ENCODE results near the gene PNMA8A. TPM values are rescaled to one million over a fixed set of nuclear protein-coding genes. Genes with fewer than 3 reads are reported as not detected.

PNMA8A gene
- polyA plus RNA-seq, 1 donor (not counting 4 experiments of a cell fraction or from before 2014, with no cell fraction given): 0.24 TPM

DNA sequence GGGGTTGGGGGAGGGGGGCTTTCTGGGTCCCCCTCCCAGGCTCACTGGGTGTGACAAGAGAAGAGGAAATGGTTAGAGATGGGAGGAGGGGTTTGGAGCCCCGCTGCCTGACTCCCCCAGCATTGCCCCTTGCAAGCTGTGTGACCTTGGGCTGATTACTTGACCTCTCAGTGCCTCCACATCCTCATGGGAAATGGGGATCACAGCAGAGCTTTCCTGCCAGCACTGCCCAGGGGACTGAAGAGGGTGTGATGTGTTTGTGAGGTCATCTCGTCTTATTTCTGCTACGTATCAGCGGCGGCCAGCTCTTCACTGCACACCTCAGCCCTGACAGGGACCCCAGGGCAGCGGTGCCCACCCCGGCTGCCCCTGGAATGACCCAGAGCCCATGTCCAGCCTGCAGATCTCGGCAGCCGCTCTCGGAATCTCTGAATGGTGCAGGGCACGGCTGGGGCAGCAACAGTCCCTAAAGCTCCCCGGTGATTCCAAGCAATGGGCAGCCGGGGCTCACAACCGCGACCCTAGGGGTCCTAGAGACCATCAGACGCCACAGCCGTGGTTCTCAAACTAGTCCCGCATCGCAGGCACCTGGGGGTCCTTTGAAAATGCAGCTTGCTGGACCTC is 15.9 kb upstream of the PNMA8A start:
- Histone ChIP-seq H3K9me3 (ENCODE audit: control insufficient read depth, low read depth, low read length) (no peaks in the 10 kb centered on the region), H3K27me3 (ENCODE audit: control insufficient read depth, extremely low read depth, insufficient read depth, low read length) (peaks cover 31% of the 10 kb centered on the region), H3K4me3 (ENCODE audit: control insufficient read depth in 2 of 3, extremely low read depth in 1 of 3, insufficient read depth in 2 of 3, low read depth in 1 of 3, low read length in 3 of 3) (peak overlapping the region in 1 of 3 experiments; percentile 15), H4K20me1 (ENCODE audit: control insufficient read depth, extremely low read depth, insufficient read depth, low read length) (no peaks in the 10 kb centered on the region), H3K9ac (ENCODE audit: control insufficient read depth, extremely low read depth, insufficient read depth, low read length) (peak overlapping the region; percentile 23), H3K36me3 (ENCODE audit: control insufficient read depth in 2 of 2, extremely low read depth in 1 of 2, insufficient read depth in 2 of 2, low read length in 2 of 2) (no peaks in the 10 kb centered on the region), H3K79me2 (ENCODE audit: control insufficient read depth, insufficient read depth, low read length) (no peaks in the 10 kb centered on the region), H3K27ac (ENCODE audit: control insufficient read depth, insufficient read depth, low read length) (no peak overlapping the region), H2AFZ (ENCODE audit: control insufficient read depth, low read length) (peak overlapping the region; percentile 59), H3K4me1 (ENCODE audit: control insufficient read depth, extremely low read depth, insufficient read depth, low read length) (peaks cover 6% of the 10 kb centered on the region), H3K4me2 (ENCODE audit: control insufficient read depth, extremely low read depth, insufficient read depth, low read depth, low read length) (peak overlapping the region; percentile 83), H3K9me1 (ENCODE audit: control insufficient read depth, extremely low read depth, insufficient read depth, low read length) (no peaks in the 10 kb centered on the region)
- no peak for FAIRE-seq
- dilution Hi-C loops (cut with MboI; ENCODE audit: extremely low pct_ligation_motif_present, low sequenced_read_pairs): no loop called here
- TF ChIP-seq EZH2 (IDR thresholded peaks at IDR 0.05; ENCODE audit: low read length): no peak
- TF ChIP-seq CTCF (optimal IDR thresholded peaks at IDR 0.05 in 1 of 3, IDR thresholded peaks at IDR 0.05 in 1 of 3, conservative IDR thresholded peaks at IDR 0.05 in 1 of 3; ENCODE audit: extremely low read depth in 1 of 3, insufficient read depth in 2 of 3, low read length in 3 of 3): no peak
- no peak for DNase-seq (ENCODE audit: low read depth, low spot score)

DNA sequence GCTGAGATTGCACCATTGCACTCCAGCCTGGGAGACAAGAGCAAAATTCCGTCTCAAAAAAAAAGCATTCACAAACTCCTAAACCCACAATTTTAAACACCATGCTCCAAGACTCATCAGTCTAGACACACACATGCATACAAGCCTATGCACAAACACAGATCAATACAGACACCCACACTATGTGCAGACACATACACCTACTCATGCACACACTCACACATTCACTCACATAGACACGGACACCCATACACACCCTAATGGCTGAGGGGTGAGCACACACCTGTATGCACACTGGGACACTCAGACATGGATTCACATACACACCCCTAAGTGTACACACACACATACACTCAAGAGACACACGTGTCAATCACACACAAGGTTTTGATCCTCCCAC is 15.0 kb upstream of the PNMA8A start:
- H3K4me3 ChIP-seq (ENCODE audit: control insufficient read depth in 2 of 3, extremely low read depth in 1 of 3, insufficient read depth in 2 of 3, low read depth in 1 of 3, low read length in 3 of 3): no peak overlapping the region
- H3K27me3 ChIP-seq (ENCODE audit: control insufficient read depth, extremely low read depth, insufficient read depth, low read length): peaks cover 23% of the 10 kb centered on the region
- no peak overlapping the region for H3K9ac ChIP-seq (ENCODE audit: control insufficient read depth, extremely low read depth, insufficient read depth, low read length)
- FAIRE-seq (no peak), DNase-seq (ENCODE audit: low read depth, low spot score) (no peak)
- dilution Hi-C loops (cut with MboI; ENCODE audit: extremely low pct_ligation_motif_present, low sequenced_read_pairs): no loop called here
- H3K79me2 ChIP-seq (ENCODE audit: control insufficient read depth, insufficient read depth, low read length): no peaks in the 10 kb centered on the region
- no peak overlapping the region for H3K27ac ChIP-seq (ENCODE audit: control insufficient read depth, insufficient read depth, low read length)
- H3K9me1 ChIP-seq (ENCODE audit: control insufficient read depth, extremely low read depth, insufficient read depth, low read length): no peaks in the 10 kb centered on the region
- H3K36me3 ChIP-seq (ENCODE audit: control insufficient read depth in 2 of 2, extremely low read depth in 1 of 2, insufficient read depth in 2 of 2, low read length in 2 of 2): no peaks in the 10 kb centered on the region
- no peaks in the 10 kb centered on the region for H3K9me3 ChIP-seq (ENCODE audit: control insufficient read depth, low read depth, low read length)
- H3K4me1 ChIP-seq (ENCODE audit: control insufficient read depth, extremely low read depth, insufficient read depth, low read length): peaks cover 6% of the 10 kb centered on the region
- H3K4me2 ChIP-seq (ENCODE audit: control insufficient read depth, extremely low read depth, insufficient read depth, low read depth, low read length): no peak overlapping the region
- no peak for TF ChIP-seq EZH2 (IDR thresholded peaks at IDR 0.05; ENCODE audit: low read length)
- TF ChIP-seq CTCF (optimal IDR thresholded peaks at IDR 0.05 in 1 of 3, IDR thresholded peaks at IDR 0.05 in 1 of 3, conservative IDR thresholded peaks at IDR 0.05 in 1 of 3; ENCODE audit: extremely low read depth in 1 of 3, insufficient read depth in 2 of 3, low read length in 3 of 3): no peak
- no peak overlapping the region for H2AFZ ChIP-seq (ENCODE audit: control insufficient read depth, low read length)
- no peaks in the 10 kb centered on the region for H4K20me1 ChIP-seq (ENCODE audit: control insufficient read depth, extremely low read depth, insufficient read depth, low read length)

Data from keratinocyte (primary cell).